ENCODE data around the gene NPIPB5.
"Not testable (repeated sequence)": the region's sequence is repeated elsewhere in the genome, so short reads cannot be mapped to it uniquely, and the experiment has no call there.

NPIPB5 gene

GRCh38 chr16:22510591-22510990 is at the start of gene NPIPB5:
Gene NPIPB5, plus strand, starts transcription at chr16:22510891. Its CDS starts 2,911 bp downstream, at chr16:22513802.
- not testable (repeated sequence) for DNase-seq (ENCODE audit: low read depth)

DNA sequence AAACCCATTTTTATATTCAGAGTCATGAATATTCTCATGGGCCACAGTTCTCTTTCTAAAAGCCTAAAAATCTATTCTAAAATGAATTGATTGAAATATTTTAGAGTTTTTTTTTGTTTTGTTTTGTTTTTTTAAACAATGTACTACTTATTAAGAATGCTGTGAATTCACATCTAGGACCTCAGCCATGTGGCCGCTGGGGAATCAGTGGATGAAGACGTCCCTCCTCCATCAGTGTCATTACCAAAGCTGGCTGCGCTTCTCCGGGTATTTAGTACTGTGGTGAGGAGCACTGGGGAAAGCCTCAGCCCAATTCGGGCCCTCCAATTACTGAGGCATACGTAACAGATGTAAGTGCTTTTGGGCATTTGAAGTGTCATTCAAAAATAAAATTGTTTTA is 41.8 kb upstream of the NPIPB5 start:
- not testable (repeated sequence) for DNase-seq (ENCODE audit: low read depth)

DNA sequence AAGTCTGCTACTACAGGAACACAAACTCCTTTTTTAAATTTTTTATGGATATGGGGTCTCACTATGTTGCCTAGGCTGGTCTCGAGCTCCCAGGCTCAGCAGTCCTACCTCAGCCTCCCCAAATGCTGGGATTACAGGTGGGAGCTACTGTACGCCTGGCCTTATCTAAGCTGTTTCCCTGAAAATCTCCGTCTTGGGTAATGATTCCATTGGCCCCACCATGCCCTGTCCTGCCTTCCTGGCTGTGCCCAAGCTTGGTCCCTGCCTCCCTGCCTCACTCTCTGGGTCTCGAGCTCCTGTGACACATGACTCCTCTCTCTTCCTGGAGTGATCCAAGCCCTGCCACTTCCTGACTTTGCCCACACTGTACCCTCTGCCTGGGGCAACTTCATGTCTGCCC is 27.3 kb downstream of the NPIPB5 start:
- DNase-seq (ENCODE audit: low read depth): not testable (repeated sequence)

DNA sequence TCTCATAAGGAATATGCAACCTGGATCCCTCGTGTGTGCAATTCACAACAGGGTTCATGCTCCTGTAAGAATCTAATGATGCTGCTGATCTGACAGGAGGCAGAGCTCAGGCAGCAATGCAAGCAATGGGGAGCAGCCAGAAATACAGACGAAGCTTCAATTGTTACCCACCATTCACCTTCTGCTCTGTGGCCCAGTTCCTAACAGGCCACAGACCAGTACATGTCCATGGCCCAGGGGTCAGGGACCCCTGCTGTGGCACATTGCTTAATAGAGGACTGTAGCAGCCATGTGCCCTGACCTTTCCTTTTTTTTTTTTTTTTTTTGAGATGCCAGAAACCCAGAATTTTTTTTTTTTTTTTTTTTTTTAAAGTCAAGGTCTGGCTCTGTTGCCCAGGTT is 34.1 kb downstream of the NPIPB5 start:
- DNase-seq (ENCODE audit: low read depth): not testable (repeated sequence)

- not testable (repeated sequence) for DNase-seq (ENCODE audit: low read depth)
Measured at GRCh38 chr16:22546630-22547029, 35.9 kb downstream of the NPIPB5 start.

DNA sequence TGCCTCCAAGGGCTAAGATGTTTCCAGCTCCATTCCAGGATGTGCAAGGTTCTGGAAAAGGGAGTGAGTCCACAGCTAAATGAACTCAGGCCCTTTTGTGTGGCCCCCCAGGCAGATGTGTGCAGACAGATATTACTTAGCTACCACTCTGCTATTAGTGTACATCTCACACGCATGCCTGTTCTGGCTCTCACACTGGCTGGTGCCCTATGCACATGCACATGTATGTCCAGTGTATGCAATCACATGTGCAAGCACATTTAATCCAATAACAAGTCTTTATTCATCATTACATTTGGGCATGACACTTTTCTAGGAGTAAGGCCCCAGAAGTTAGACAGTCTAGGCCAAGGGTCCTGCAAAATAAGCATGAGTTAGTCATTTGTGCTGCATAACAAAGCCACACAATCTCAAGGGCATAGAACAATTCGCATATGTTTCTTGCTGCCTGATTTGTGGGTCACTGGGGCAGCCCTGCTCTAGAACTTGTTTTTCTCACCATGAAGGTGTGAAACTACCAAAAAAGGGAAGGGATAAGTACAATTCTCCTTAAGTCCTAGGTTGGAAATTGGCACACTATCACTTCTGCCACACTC is 36.6 kb downstream of the NPIPB5 start:
- DNase-seq (ENCODE audit: low read depth): not testable (repeated sequence)

GRCh38 chr16:22549853-22550252 is 39.2 kb downstream of the NPIPB5 start:
- not testable (repeated sequence) for DNase-seq (ENCODE audit: low read depth)

DNA sequence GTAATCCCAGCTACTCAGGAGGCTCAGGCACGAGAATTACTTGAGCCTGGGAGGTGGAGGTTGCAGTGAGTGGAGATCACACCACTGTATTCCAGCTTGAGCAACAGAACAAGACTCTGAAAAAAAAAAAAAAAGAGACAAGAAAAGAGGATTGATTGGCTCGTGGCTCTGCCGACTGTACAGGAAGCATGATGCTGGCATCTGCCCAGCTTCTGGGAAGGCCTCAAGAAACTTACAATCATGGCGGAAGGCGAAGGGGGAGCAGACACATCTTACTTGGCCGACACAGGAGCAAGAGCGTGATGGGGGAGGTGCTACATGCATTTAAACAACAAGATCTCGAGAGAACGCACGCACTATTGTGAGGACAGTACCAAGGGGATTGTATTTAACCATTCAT is 40.5 kb downstream of the NPIPB5 start:
- DNase-seq (ENCODE audit: low read depth): not testable (repeated sequence)

DNA sequence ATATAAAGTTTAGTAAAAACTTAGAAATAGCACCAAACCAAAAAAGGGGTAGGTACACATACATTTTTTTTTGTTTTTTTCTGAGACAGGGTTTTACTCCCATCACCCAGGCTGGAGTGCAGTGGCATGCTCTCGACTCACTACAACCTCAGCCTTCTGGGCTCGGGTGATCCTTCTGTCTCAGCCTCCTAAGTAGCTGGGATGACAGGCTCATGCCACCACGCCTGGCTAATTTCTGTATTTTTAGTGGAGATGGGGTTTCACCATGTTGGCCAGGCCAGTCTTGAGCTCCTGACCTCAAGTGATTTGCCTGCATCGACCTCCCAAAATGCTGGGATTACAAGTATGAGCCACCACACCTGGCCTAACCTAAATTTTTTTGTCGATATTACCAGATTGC is 41.0 kb downstream of the NPIPB5 start:
- not testable (repeated sequence) for DNase-seq (ENCODE audit: low read depth)

DNA sequence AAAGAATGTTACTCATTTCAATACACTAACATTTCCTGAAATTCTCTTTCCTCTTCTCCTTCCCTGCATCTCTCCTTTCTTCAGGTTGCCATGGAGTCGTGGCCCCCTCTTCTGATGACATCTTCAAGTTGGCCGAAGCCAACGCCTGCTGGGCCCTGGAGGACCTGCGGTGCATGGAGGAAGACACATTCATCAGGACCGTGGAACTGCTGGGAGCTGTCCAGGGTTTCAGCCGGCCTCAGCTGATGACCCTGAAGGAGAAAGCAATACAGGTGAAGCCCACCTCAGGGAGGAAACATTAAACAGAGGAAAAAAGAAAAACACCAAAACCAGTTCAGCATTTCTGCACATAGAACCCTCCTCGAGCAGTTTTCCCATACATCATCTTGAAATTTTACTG is 46.1 kb downstream of the NPIPB5 start:
- DNase-seq (ENCODE audit: low read depth): not testable (repeated sequence)
